K562 (cell line): ENCODE measurements around the gene SLAMF9. TPM values are rescaled to one million over a fixed set of nuclear protein-coding genes. Genes with fewer than 3 reads are reported as not detected.

Experiments
- CBFB ChIP-seq: sonication (generic); formaldehyde crosslinking; IDR thresholded peaks from 2 replicates; pipeline ENCODE4 v1.4.0; 2020; ENCODE audit warnings: mild to moderate bottlenecking, missing genetic modification reagents
- ESRRA ChIP-seq: fragments of 450-650 bp; IDR thresholded peaks from 2 replicates; pipeline ENCODE4 v1.6.1; 2014; ENCODE audit warnings: low read depth, mild to moderate bottlenecking, moderate library complexity, borderline replicate concordance
- HOXB6 ChIP-seq: fragments of 250-450 bp; sonication (Bioruptor Pico); IDR thresholded peaks from 2 replicates; pipeline ENCODE4 v1.5.1; 2022; ENCODE audit warnings: mild to moderate bottlenecking, borderline replicate concordance
- KLF1 ChIP-seq: fragments of 450-650 bp; IDR thresholded peaks from 2 replicates; pipeline ENCODE4 v1.6.1; 2016; ENCODE audit warnings: missing genetic modification characterization, missing compliant biosample characterization
- POLR2AphosphoS2 ChIP-seq: IDR thresholded peaks from 2 replicates; pipeline ENCODE4 v1.6.1; 2012; ENCODE audit warnings: low read length, improper control_type of control experiment
- POLR3A ChIP-seq: IDR thresholded peaks from 2 replicates; pipeline ENCODE4 v1.6.1; 2011; ENCODE audit warnings: borderline replicate concordance, mild to moderate bottlenecking, moderate library complexity; ENCODE audit not compliant: insufficient read length, insufficient read depth; ENCODE audit errors: extremely low read depth
- SMAD2 ChIP-seq: fragments of 150-350 bp; IDR thresholded peaks from 2 replicates; pipeline ENCODE4 v1.6.1; 2014; ENCODE audit warnings: low read depth, mild to moderate bottlenecking, low read length
- SMARCE1 ChIP-seq: fragments of 450-650 bp; IDR thresholded peaks from 2 replicates; pipeline ENCODE4 v1.7.1; 2016; ENCODE audit warnings: mild to moderate bottlenecking
- SMC3 ChIP-seq: conservative IDR thresholded peaks from 2 replicates; pipeline ENCODE4 v1.6.1; 2011; ENCODE audit warnings: low read depth, low read length, improper control_type of control experiment; ENCODE audit not compliant: insufficient read depth
- polyA plus RNA-seq, 8 experiments: library from polyadenylated mRNA; depleted of rRNA in 4 of 8; stranded (reverse) in 5 of 8; unstranded in 3 of 8; fragments of >200 nt; fragmentation: Nextera tagmentation in 2 of 8; fragmentation: Illumina TruSeq in 1 of 8; extraction: Ambion mirVana in 2 of 8; extraction: Trizol in 1 of 8; gene quantifications; 2 replicates each; pipeline versions ENCODE4 v1.2.1 to v1.2.3, GENCODE V29; 2011 to 2014; ENCODE audit warnings: inconsistent platforms in 1 of 8, missing spikeins in 1 of 8
- total RNA-seq, 7 experiments: library from RNA; depleted of rRNA in 6 of 7; stranded (reverse); fragments of >200 nt in 6 of 7; fragmentation: Illumina TruSeq in 2 of 7; extraction: Trizol in 2 of 7; gene quantifications; 2 replicates each; pipeline versions ENCODE4 v1.2.1 to v1.2.3, GENCODE V29; 2011 to 2021; ENCODE audit warnings: low replicate concordance in 1 of 7
- TF ChIP-seq, protein P1 (sequence below): fragments of 450-650 bp; IDR thresholded peaks from 2 replicates; pipeline ENCODE4 v1.6.1; 2016; ENCODE audit warnings: borderline replicate concordance
- TF ChIP-seq, protein P2 (sequence below): fragments of 450-650 bp; IDR thresholded peaks from 2 replicates; pipeline ENCODE4 v1.6.1; 2014; ENCODE audit warnings: low read depth, mild to moderate bottlenecking, moderate library complexity, borderline replicate concordance
- TF ChIP-seq, protein P3 (sequence below): fragments of 200-600 bp; sonication (generic); IDR thresholded peaks from one replicate; pipeline ENCODE4 v1.6.1; 2012; ENCODE audit warnings: mild to moderate bottlenecking, low read depth, low read length, inconsistent platforms

Gene SLAMF9
- total and polyA plus RNA-seq, 9 of the 15 experiments (the other 6 are each of a cell fraction or from before 2014, with no cell fraction given), result 0.13 to 0.21 TPM; not detected in 7

DNA sequence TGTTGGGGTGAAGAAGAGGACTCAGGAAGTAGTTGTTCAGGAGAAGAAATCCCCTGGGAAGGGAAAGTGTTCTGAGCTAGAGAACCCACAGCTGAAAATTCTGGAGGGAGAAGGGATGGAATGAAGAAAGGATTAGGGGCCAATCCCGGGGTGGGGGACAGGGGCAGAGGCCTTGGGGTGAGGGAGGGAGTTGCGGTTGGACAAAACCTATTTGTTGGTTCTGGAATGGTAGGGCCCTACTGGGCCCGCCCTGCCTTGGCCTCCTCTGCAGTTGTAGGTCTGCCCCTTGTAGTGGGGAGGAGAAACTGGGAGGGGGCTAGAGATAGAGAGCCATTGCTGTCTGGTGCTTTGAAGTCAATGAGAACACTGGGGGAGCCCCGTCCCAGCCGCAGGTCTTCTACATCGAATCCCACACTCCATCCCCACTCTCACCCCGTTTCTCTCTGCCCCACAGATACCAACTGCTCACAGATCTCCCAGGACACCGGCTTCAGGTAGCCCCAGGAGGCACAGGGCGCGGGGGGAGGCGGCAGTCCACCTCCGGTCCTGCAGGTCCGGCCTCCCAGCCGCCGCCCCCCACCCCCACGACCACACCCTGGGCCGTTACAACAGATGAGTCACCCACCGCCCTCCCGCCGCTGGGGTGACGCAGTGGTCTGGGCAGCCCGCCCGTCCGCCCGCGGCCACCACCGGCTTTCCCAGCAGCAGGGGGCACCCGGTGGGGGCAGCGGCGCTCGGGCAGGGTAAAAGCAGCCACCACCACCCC lies 29.8 kb downstream of the SLAMF9 start (continued):
- TF ChIP-seq, protein P1, sequence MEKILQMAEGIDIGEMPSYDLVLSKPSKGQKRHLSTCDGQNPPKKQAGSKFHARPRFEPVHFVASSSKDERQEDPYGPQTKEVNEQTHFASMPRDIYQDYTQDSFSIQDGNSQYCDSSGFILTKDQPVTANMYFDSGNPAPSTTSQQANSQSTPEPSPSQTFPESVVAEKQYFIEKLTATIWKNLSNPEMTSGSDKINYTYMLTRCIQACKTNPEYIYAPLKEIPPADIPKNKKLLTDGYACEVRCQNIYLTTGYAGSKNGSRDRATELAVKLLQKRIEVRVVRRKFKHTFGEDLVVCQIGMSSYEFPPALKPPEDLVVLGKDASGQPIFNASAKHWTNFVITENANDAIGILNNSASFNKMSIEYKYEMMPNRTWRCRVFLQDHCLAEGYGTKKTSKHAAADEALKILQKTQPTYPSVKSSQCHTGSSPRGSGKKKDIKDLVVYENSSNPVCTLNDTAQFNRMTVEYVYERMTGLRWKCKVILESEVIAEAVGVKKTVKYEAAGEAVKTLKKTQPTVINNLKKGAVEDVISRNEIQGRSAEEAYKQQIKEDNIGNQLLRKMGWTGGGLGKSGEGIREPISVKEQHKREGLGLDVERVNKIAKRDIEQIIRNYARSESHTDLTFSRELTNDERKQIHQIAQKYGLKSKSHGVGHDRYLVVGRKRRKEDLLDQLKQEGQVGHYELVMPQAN, result no peak
- TF ChIP-seq SMAD2 (no peak), HOXB6 (CRISPR knock-in tag) (no peak), ESRRA (peak; percentile 53), POLR3A (no peak), SMC3 (no peak), SMARCE1 (peak; percentile 84), KLF1 (tag) (peak; percentile 97), POLR2AphosphoS2 (no peak; the same call in 1 of the 2 replicates), CBFB (CRISPR knock-in tag) (no peak)
- TF ChIP-seq, protein P2, sequence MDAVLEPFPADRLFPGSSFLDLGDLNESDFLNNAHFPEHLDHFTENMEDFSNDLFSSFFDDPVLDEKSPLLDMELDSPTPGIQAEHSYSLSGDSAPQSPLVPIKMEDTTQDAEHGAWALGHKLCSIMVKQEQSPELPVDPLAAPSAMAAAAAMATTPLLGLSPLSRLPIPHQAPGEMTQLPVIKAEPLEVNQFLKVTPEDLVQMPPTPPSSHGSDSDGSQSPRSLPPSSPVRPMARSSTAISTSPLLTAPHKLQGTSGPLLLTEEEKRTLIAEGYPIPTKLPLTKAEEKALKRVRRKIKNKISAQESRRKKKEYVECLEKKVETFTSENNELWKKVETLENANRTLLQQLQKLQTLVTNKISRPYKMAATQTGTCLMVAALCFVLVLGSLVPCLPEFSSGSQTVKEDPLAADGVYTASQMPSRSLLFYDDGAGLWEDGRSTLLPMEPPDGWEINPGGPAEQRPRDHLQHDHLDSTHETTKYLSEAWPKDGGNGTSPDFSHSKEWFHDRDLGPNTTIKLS, result no peak
- TF ChIP-seq, protein P3, sequence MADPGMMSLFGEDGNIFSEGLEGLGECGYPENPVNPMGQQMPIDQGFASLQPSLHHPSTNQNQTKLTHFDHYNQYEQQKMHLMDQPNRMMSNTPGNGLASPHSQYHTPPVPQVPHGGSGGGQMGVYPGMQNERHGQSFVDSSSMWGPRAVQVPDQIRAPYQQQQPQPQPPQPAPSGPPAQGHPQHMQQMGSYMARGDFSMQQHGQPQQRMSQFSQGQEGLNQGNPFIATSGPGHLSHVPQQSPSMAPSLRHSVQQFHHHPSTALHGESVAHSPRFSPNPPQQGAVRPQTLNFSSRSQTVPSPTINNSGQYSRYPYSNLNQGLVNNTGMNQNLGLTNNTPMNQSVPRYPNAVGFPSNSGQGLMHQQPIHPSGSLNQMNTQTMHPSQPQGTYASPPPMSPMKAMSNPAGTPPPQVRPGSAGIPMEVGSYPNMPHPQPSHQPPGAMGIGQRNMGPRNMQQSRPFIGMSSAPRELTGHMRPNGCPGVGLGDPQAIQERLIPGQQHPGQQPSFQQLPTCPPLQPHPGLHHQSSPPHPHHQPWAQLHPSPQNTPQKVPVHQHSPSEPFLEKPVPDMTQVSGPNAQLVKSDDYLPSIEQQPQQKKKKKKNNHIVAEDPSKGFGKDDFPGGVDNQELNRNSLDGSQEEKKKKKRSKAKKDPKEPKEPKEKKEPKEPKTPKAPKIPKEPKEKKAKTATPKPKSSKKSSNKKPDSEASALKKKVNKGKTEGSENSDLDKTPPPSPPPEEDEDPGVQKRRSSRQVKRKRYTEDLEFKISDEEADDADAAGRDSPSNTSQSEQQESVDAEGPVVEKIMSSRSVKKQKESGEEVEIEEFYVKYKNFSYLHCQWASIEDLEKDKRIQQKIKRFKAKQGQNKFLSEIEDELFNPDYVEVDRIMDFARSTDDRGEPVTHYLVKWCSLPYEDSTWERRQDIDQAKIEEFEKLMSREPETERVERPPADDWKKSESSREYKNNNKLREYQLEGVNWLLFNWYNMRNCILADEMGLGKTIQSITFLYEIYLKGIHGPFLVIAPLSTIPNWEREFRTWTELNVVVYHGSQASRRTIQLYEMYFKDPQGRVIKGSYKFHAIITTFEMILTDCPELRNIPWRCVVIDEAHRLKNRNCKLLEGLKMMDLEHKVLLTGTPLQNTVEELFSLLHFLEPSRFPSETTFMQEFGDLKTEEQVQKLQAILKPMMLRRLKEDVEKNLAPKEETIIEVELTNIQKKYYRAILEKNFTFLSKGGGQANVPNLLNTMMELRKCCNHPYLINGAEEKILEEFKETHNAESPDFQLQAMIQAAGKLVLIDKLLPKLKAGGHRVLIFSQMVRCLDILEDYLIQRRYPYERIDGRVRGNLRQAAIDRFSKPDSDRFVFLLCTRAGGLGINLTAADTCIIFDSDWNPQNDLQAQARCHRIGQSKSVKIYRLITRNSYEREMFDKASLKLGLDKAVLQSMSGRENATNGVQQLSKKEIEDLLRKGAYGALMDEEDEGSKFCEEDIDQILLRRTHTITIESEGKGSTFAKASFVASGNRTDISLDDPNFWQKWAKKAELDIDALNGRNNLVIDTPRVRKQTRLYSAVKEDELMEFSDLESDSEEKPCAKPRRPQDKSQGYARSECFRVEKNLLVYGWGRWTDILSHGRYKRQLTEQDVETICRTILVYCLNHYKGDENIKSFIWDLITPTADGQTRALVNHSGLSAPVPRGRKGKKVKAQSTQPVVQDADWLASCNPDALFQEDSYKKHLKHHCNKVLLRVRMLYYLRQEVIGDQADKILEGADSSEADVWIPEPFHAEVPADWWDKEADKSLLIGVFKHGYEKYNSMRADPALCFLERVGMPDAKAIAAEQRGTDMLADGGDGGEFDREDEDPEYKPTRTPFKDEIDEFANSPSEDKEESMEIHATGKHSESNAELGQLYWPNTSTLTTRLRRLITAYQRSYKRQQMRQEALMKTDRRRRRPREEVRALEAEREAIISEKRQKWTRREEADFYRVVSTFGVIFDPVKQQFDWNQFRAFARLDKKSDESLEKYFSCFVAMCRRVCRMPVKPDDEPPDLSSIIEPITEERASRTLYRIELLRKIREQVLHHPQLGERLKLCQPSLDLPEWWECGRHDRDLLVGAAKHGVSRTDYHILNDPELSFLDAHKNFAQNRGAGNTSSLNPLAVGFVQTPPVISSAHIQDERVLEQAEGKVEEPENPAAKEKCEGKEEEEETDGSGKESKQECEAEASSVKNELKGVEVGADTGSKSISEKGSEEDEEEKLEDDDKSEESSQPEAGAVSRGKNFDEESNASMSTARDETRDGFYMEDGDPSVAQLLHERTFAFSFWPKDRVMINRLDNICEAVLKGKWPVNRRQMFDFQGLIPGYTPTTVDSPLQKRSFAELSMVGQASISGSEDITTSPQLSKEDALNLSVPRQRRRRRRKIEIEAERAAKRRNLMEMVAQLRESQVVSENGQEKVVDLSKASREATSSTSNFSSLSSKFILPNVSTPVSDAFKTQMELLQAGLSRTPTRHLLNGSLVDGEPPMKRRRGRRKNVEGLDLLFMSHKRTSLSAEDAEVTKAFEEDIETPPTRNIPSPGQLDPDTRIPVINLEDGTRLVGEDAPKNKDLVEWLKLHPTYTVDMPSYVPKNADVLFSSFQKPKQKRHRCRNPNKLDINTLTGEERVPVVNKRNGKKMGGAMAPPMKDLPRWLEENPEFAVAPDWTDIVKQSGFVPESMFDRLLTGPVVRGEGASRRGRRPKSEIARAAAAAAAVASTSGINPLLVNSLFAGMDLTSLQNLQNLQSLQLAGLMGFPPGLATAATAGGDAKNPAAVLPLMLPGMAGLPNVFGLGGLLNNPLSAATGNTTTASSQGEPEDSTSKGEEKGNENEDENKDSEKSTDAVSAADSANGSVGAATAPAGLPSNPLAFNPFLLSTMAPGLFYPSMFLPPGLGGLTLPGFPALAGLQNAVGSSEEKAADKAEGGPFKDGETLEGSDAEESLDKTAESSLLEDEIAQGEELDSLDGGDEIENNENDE, result no peak
